SU-DHL-6 (cell line): ENCODE results near the gene ADM2.

Experiments
- H2AFZ ChIP-seq: fragments of 200-600 bp; sonication (generic); 2 replicates; pipeline ENCODE4 v1.6.1; 2014; ENCODE audit warnings: low read depth, mild to moderate bottlenecking, moderate library complexity, mixed read lengths, antibody characterized with exemption, low read length; ENCODE audit not compliant: severe bottlenecking
- H3F3A ChIP-seq: fragments of 200-600 bp; shearing (Covaris generic); 2 replicates; pipeline ENCODE4 v1.6.0; 2016; ENCODE audit warnings: antibody characterized with exemption, mild to moderate bottlenecking; ENCODE audit not compliant: insufficient read depth
- H3K27ac ChIP-seq: fragments of 200-600 bp; sonication (generic); 2 replicates; pipeline ENCODE4 v1.5.1; 2016; ENCODE audit warnings: low read depth, mild to moderate bottlenecking, low read length, moderate library complexity, mixed read lengths
- H3K27me3 ChIP-seq: fragments of 200-600 bp; sonication (generic), shearing (Covaris generic); 2 replicates; pipeline ENCODE4 v1.6.0; 2014; ENCODE audit warnings: mild to moderate bottlenecking, low read length
- H3K36me3 ChIP-seq: fragments of 200-600 bp; sonication (generic); 2 replicates; pipeline ENCODE4 v1.6.1; 2014; ENCODE audit warnings: mild to moderate bottlenecking, low read length, mixed read lengths
- H3K4me2 ChIP-seq: fragments of 300-600, 200-600 bp; shearing (Covaris generic), sonication (generic); 2 replicates; pipeline ENCODE4 v1.6.0; 2014; ENCODE audit warnings: low read length, low read depth, mild to moderate bottlenecking; ENCODE audit not compliant: poor library complexity, severe bottlenecking
- H3K4me3 ChIP-seq: fragments of 200-600 bp; sonication (generic); 2 replicates; pipeline ENCODE4 v1.5.1; 2014; ENCODE audit warnings: antibody characterized with exemption, low read length, mild to moderate bottlenecking, mixed read lengths; ENCODE audit not compliant: insufficient read depth, poor library complexity, severe bottlenecking
- H3K79me2 ChIP-seq: fragments of 200-600 bp; sonication (generic); 2 replicates; pipeline ENCODE4 v1.6.1; 2014; ENCODE audit warnings: mild to moderate bottlenecking, low read length, moderate library complexity; ENCODE audit not compliant: insufficient read depth
- H3K9ac ChIP-seq: fragments of 200-600 bp; sonication (generic); 2 replicates; pipeline ENCODE4 v1.7.0; 2014; ENCODE audit warnings: mild to moderate bottlenecking, low read length
- H3K9me2 ChIP-seq: fragments of 200-600 bp; sonication (generic); replicated peaks from 2 replicates; pipeline ENCODE4 v1.6.1; 2014; ENCODE audit warnings: low read length; ENCODE audit not compliant: insufficient read depth
- H3K9me3 ChIP-seq: fragments of 200-600 bp; sonication (generic); 2 replicates; pipeline ENCODE4 v1.6.1; 2014; ENCODE audit warnings: low read length, mixed read lengths; ENCODE audit not compliant: insufficient read depth
- H4K20me1 ChIP-seq: fragments of 200-600 bp; sonication (generic); 2 replicates; pipeline ENCODE4 v1.6.1; 2014; ENCODE audit warnings: low read depth, mild to moderate bottlenecking, antibody characterized with exemption, low read length, moderate library complexity, mixed read lengths
- EZH2phosphoT487 ChIP-seq: fragments of 200-600 bp; sonication (generic), shearing (Covaris generic); conservative IDR thresholded peaks from 2 replicates; pipeline ENCODE4 v1.6.1; 2018; ENCODE audit warnings: mild to moderate bottlenecking, antibody characterized with exemption, low read length, moderate library complexity, mixed read lengths
- TF ChIP-seq, protein P1 (sequence below): fragments of 200-600 bp; sonication (generic); IDR thresholded peaks from one replicate; pipeline ENCODE4 v1.5.1; 2017; ENCODE audit warnings: antibody characterized with exemption, mild to moderate bottlenecking, low read length, moderate library complexity; ENCODE audit not compliant: insufficient read depth, poor library complexity, severe bottlenecking

The ADM2 gene

DNA sequence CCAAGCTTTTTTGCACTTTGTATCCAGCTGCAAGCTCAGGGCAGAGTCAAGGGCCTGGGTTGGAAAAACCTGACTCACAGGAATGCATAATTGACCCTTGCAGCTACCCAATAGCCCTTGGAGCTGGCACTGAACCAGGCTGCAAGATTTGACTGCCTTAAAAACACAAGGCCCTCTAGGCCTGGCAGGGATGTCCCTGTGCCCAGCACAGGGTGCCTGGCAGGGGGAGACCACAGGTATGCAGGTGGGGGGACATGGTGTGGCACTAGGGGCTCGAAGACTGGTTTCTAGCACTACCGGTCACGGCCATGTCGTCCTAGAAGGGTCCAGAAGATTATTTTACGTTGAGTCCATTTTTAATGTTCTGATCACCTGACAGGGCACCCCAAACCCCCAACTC is 36.7 kb upstream of the ADM2 start:
- no peaks in the 10 kb centered on the region for H3K9me3 ChIP-seq
- no peaks in the 10 kb centered on the region for H3K9me2 ChIP-seq
- H3K79me2 ChIP-seq, result no peaks in the 10 kb centered on the region
- no peak overlapping the region for H2AFZ ChIP-seq
- H3K4me2 ChIP-seq, result no peak overlapping the region
- H3K27ac ChIP-seq, result peak overlapping the region; percentile 63
- H3K9ac ChIP-seq, result no peak overlapping the region
- no peaks in the 10 kb centered on the region for H4K20me1 ChIP-seq
- H3F3A ChIP-seq, result peaks cover 47% of the 10 kb centered on the region
- TF ChIP-seq, protein P1, sequence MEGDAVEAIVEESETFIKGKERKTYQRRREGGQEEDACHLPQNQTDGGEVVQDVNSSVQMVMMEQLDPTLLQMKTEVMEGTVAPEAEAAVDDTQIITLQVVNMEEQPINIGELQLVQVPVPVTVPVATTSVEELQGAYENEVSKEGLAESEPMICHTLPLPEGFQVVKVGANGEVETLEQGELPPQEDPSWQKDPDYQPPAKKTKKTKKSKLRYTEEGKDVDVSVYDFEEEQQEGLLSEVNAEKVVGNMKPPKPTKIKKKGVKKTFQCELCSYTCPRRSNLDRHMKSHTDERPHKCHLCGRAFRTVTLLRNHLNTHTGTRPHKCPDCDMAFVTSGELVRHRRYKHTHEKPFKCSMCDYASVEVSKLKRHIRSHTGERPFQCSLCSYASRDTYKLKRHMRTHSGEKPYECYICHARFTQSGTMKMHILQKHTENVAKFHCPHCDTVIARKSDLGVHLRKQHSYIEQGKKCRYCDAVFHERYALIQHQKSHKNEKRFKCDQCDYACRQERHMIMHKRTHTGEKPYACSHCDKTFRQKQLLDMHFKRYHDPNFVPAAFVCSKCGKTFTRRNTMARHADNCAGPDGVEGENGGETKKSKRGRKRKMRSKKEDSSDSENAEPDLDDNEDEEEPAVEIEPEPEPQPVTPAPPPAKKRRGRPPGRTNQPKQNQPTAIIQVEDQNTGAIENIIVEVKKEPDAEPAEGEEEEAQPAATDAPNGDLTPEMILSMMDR, result no peak
- TF ChIP-seq EZH2phosphoT487, result no peak
- no peak overlapping the region for H3K4me3 ChIP-seq
- H3K27me3 ChIP-seq, result no peaks in the 10 kb centered on the region
- no peaks in the 10 kb centered on the region for H3K36me3 ChIP-seq

DNA sequence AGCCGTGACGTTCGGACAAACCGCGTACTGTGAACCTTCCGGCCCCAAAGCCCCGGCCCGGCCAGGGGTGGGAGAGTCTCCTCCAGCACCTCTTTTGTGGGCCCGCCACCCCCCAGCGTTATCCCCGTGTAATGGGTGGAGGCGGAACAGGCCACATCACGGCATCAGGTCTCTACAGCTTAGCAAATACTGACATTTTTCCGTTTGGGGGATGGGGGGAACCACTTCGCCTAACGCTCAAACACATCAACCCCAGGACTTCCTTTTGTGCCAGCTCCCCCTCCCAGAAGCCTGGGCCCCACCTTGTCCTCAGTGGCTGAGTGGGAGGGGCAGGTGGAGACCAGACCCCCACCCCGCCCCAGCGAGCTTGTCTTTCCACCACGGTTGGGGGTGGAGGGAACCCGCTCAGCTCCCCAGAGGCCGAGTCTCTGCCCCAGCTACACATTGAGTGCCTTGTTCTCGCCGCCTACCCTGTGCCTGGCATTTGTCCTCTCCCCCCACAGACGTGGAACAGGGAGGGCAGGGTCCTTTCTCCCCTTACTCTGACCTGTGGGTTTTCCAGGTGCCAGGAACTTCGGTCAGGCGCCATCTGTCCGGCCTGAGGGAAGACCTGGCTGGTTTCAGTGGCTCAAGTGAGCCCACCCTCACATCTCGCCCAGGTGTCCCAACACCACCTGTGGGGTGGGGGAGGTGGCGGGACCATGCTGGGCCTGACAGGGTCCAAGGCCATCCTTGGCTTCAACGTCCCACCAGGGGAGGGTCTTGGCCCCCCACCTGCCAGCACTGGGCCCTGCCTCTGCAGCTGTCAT is 36.1 kb upstream of the ADM2 start:
- Histone ChIP-seq H3K79me2 (no peaks in the 10 kb centered on the region), H3K27me3 (no peaks in the 10 kb centered on the region), H3K4me2 (no peak overlapping the region), H3K4me3 (no peak overlapping the region), H3F3A (peaks cover 52% of the 10 kb centered on the region), H3K9me2 (no peaks in the 10 kb centered on the region), H3K27ac (peak overlapping the region; percentile 63), H4K20me1 (no peaks in the 10 kb centered on the region), H2AFZ (no peak overlapping the region), H3K9me3 (no peaks in the 10 kb centered on the region), H3K9ac (no peak overlapping the region), H3K36me3 (no peaks in the 10 kb centered on the region)
- TF ChIP-seq, protein P1, result no peak
- TF ChIP-seq EZH2phosphoT487, result no peak

DNA sequence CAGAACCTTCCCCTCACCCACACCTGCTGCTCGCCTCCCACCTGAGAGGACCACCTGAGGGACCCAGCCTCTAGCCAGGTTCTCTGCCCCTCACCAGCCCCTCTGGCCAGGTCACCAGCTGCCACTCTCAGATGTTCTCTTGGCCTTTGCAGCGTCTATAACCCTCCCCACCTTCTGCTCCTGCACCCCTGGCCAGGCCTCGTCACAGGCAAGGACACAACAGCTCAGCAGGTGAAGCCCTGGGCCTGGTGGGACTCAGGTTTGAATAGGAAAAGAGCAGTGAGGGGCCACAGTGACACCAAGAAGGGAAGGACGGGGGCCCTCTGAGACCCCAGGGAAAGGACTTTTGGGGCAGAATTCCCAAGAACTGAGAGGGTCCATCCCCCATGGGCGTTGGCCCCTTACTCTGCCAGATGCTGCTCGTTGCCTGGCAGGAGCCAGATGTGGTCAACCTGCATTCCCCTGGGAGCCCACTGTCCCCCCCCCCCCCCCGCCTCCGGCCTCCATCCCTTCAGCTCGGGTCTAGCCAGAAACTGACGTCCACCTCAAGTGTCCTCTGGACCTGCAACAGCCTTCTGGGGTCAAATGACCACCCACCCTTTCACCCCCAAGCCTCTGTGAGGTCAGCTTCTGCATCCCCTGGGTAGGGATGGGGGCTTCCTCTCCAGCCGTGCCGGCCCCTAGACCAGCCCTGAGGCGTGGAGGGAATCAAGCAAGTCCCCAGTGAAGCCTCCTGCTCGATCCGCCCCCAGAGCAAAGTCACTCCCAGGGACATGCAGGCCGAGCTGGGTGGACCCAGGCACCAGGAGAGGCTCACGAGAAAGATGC is 35.2 kb upstream of the ADM2 start:
- no peaks in the 10 kb centered on the region for H3K79me2 ChIP-seq
- H3K4me3 ChIP-seq, result no peak overlapping the region
- H4K20me1 ChIP-seq, result no peaks in the 10 kb centered on the region
- H3K9me2 ChIP-seq, result no peaks in the 10 kb centered on the region
- H3K36me3 ChIP-seq, result no peaks in the 10 kb centered on the region
- no peaks in the 10 kb centered on the region for H3K27me3 ChIP-seq
- peak overlapping the region; percentile 63 for H3K27ac ChIP-seq
- no peak for TF ChIP-seq EZH2phosphoT487
- TF ChIP-seq, protein P1, result no peak
- no peak overlapping the region for H3K4me2 ChIP-seq
- H3K9ac ChIP-seq, result no peak overlapping the region
- H2AFZ ChIP-seq, result no peak overlapping the region
- no peaks in the 10 kb centered on the region for H3K9me3 ChIP-seq
- H3F3A ChIP-seq, result peaks cover 61% of the 10 kb centered on the region
